ENCODE data around the gene AHCYL2. TPM values are rescaled to one million over a fixed set of nuclear protein-coding genes. Genes with fewer than 3 reads are reported as not detected.

The AHCYL2 gene
- total RNA-seq, 1 experiment from 2014 or later: 20.2 TPM

GRCh38 chr7:129435414-129435829 is 210.6 kb downstream of the AHCYL2 start:
- Histone ChIP-seq H3K27me3 (ENCODE audit: control insufficient read depth, insufficient read depth, low read length) (peaks cover 6% of the 10 kb centered on the region; the same call in 1 of the 2 replicates), H3K4me1 (ENCODE audit: control insufficient read depth, insufficient read depth, low read length) (peaks cover 4% of the 10 kb centered on the region), H3K27ac (ENCODE audit: low read length) (no peak overlapping the region), H3K4me3 (ENCODE audit: low read depth in 2 of 2, low read length in 2 of 2) (peak overlapping the region; percentile 80 to 82), H3K36me3 (ENCODE audit: control insufficient read depth, insufficient read depth, low read length) (no peaks in the 10 kb centered on the region), H3K9me3 (ENCODE audit: control insufficient read depth, insufficient read depth, low read depth, low read length) (no peaks in the 10 kb centered on the region)
- intact Hi-C loops (cut with micrococcal nuclease; ENCODE audit: unreplicated experiment) (no loop called here), in situ Hi-C loops (cut with HindIII; ENCODE audit: low pct_unique_long_range_greater_than_20kb, low sequenced_read_pairs) (no loop called here)
- no TSS peak for BruUV-seq (replicated peaks)
- DNase-seq (ENCODE audit: low read depth, low spot score) (no peak), ATAC-seq (no peak)
- POLR2A ChIA-PET: no interaction called here
- no peak for TF ChIP-seq CTCF (IDR thresholded peaks at IDR 0.05)
- TF ChIP-seq POLR2AphosphoS5 (IDR thresholded peaks at IDR 0.05; ENCODE audit: low read depth, low read length): no peak
- TF ChIP-seq TCF7L2 (IDR thresholded peaks at IDR 0.05; ENCODE audit: low read depth, low read length): no peak
- no peak for TF ChIP-seq SIN3A (IDR thresholded peaks at IDR 0.05; ENCODE audit: borderline replicate concordance, insufficient read depth, low read depth, low read length)
- TF ChIP-seq REST (IDR thresholded peaks at IDR 0.05; ENCODE audit: insufficient read depth in 1 of 2, low read depth in 2 of 2, low read length in 1 of 2): no peak
- CTCF ChIA-PET: no interaction called here

- ChIA-PET POLR2A (no interaction called here), CTCF (no interaction called here)
- ATAC-seq (no peak), DNase-seq (ENCODE audit: low read depth, low spot score) (no peak)
- no peak for TF ChIP-seq REST (IDR thresholded peaks at IDR 0.05; ENCODE audit: insufficient read depth in 1 of 2, low read depth in 2 of 2, low read length in 1 of 2)
- TF ChIP-seq TCF7L2 (IDR thresholded peaks at IDR 0.05; ENCODE audit: low read depth, low read length): no peak
- TF ChIP-seq SIN3A (IDR thresholded peaks at IDR 0.05; ENCODE audit: borderline replicate concordance, insufficient read depth, low read depth, low read length): no peak
- TF ChIP-seq POLR2AphosphoS5 (IDR thresholded peaks at IDR 0.05; ENCODE audit: low read depth, low read length): no peak
- no peak for TF ChIP-seq CTCF (IDR thresholded peaks at IDR 0.05)
- peaks cover 4% of the 10 kb centered on the region for H3K4me1 ChIP-seq (ENCODE audit: control insufficient read depth, insufficient read depth, low read length)
- in situ Hi-C loops (cut with HindIII; ENCODE audit: low pct_unique_long_range_greater_than_20kb, low sequenced_read_pairs): no loop called here
- no TSS peak for BruUV-seq (replicated peaks)
- peaks cover 6% of the 10 kb centered on the region; the same call in 1 of the 2 replicates for H3K27me3 ChIP-seq (ENCODE audit: control insufficient read depth, insufficient read depth, low read length)
- H3K4me3 ChIP-seq (ENCODE audit: low read depth in 2 of 2, low read length in 2 of 2): no peak overlapping the region; a peak in 1 of 4 replicates
- no peaks in the 10 kb centered on the region for H3K36me3 ChIP-seq (ENCODE audit: control insufficient read depth, insufficient read depth, low read length)
- intact Hi-C loops (cut with micrococcal nuclease; ENCODE audit: unreplicated experiment): no loop called here
- no peak overlapping the region for H3K27ac ChIP-seq (ENCODE audit: low read length)
- no peaks in the 10 kb centered on the region for H3K9me3 ChIP-seq (ENCODE audit: control insufficient read depth, insufficient read depth, low read depth, low read length)
Measured at GRCh38 chr7:129436335-129436923, 211.6 kb downstream of the AHCYL2 start.
